Astrocyte of the spinal cord (primary cell): ENCODE measurements around the gene SLC6A12.

Source experiments
- DNase-seq: peaks from one replicate; pipeline ENCODE4 v3.0.0; 2011; ENCODE audit warnings: low read depth, low spot score
- H3K4me3 ChIP-seq: 2 replicates; pipeline ENCODE4 v1.5.1; 2011; ENCODE audit warnings: low read depth, mild to moderate bottlenecking, low read length, moderate library complexity
- CTCF ChIP-seq: IDR thresholded peaks from 2 replicates; pipeline ENCODE4 v1.5.1; 2012; ENCODE audit warnings: low read depth, mild to moderate bottlenecking, low read length, inconsistent platforms
- in situ Hi-C: cut with HindIII; loops from 2 replicates; pipeline ENCODE4 v1.10.0; 2017; ENCODE audit warnings: low sequenced_read_pairs

Gene SLC6A12

GRCh38 chr12:207804-208203 lies 6.2 kb downstream of the SLC6A12 start:
- no peak for TF ChIP-seq CTCF
- DNase-seq = no peak
- no peak overlapping the region for H3K4me3 ChIP-seq
- in situ Hi-C loops = no loop called here

DNA sequence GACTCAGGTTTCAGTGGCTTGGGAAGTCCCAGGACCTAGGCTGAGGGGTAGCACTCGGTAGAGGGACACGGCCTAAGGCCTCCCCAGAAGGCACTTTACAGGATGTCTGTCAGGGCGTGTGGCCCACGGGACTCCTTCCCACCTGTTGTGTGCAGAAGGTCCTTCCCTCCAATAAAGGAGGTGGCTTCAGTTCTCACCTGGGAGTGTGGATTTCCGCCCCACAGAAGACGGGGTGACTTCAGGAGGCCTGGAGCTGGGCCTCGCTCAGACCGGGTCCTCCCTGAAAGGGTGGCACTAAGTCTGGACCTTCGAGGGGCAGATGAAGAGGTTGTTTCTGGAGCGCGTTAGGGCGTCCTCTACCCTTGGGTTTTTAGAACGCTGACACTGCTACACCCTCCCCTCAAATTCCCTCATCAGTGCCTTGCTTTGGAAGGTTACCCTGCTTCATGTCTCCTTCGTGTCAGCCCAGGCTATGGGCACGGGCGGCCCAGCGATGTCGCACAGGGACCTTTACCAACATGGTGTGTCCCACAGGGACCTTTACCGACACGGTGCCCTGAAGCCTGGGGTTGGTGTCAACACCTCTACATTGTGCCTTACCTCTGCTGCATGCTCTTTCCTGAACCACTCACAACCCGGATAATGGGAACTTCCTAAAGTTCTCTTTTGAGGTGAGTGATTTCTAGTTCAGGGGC lies 7.1 kb downstream of the SLC6A12 start:
- in situ Hi-C loops = no loop called here
- H3K4me3 ChIP-seq = no peak overlapping the region
- no peak for TF ChIP-seq CTCF
- DNase-seq = no peak

DNA sequence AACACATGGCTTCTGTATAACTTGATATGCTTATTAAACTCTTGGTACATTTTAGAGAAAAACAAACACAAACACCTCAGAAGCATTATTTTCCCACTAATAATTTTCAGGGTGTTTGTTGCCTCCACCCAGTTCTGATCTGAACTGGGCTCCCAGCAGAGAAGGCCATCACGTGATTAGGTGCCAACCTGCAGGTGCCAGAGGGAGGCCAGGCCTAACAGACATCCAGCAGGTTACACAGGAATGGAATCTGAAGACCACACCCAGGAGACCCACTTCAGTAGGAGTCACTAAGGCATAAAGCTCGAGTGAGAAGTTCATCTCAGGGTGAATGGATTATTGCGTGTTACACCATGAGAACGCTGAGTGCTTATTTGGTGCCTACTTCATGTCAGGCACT lies 8.9 kb downstream of the SLC6A12 start:
- DNase-seq = no peak
- in situ Hi-C loops = no loop called here
- no peak for TF ChIP-seq CTCF
- H3K4me3 ChIP-seq = no peak overlapping the region

- DNase-seq = no peak
- no peak for TF ChIP-seq CTCF
- in situ Hi-C loops = no loop called here
- no peak overlapping the region for H3K4me3 ChIP-seq
Observed at GRCh38 chr12:204261-204678, 9.7 kb downstream of the SLC6A12 start.

GRCh38 chr12:203462-204260 lies 10.3 kb downstream of the SLC6A12 start:
- H3K4me3 ChIP-seq = peak overlapping the region; percentile 27
- in situ Hi-C loops = no loop called here
- DNase-seq = no peak
- no peak for TF ChIP-seq CTCF

GRCh38 chr12:203074-203461 lies 10.9 kb downstream of the SLC6A12 start:
- TF ChIP-seq CTCF = no peak
- DNase-seq = no peak
- in situ Hi-C loops = no loop called here
- no peak overlapping the region for H3K4me3 ChIP-seq
